Activated CD4-positive, alpha-beta T cell treated with anti-CD3 and anti-CD28 coated beads, Interleukin-2, amount 10 ng/mL, durations not matched to agents 24 days and 14 days (primary cell): ENCODE data around the gene RAB11B. TPM values are rescaled to one million over a fixed set of nuclear protein-coding genes. Genes with fewer than 3 reads are reported as not detected.
"Not testable (repeated sequence)": the region's sequence is repeated elsewhere in the genome, so short reads cannot be mapped to it uniquely, and the experiment has no call there.

ENCODE experiments used
- DNase-seq: peaks from one replicate; pipeline ENCODE4 v3.0.0; 2022
- H3K27ac Mint-ChIP-seq: one replicate; pipeline ENCODE4 v1.8.0; 2022; ENCODE audit warnings: mild to moderate bottlenecking, mixed read lengths
- H3K27me3 Mint-ChIP-seq: one replicate; pipeline ENCODE4 v1.8.0; 2022; ENCODE audit warnings: mixed read lengths
- H3K36me3 Mint-ChIP-seq: one replicate; pipeline ENCODE4 v1.8.0; 2022; ENCODE audit warnings: low read depth, mild to moderate bottlenecking, mixed read lengths
- H3K4me1 Mint-ChIP-seq: one replicate; pipeline ENCODE4 v1.8.0; 2021; ENCODE audit warnings: mixed read lengths
- H3K4me3 Mint-ChIP-seq: one replicate; pipeline ENCODE4 v1.8.0; 2022; ENCODE audit warnings: mild to moderate bottlenecking, moderate library complexity, mixed read lengths
- H3K9me3 Mint-ChIP-seq: one replicate; pipeline ENCODE4 v1.8.0; 2021; ENCODE audit warnings: mixed read lengths
- intact Hi-C: fragments of 100-400 bp; cut with micrococcal nuclease; formaldehyde crosslinking; loops from one replicate; pipeline ENCODE4 v1.15.1; 2023
- total RNA-seq: library from RNA; stranded (reverse); gene quantifications from 2 replicates; pipeline ENCODE4 v1.2.3, GENCODE V29; 2022

The RAB11B gene
- total RNA-seq, 1 donor from 2014 or later: 74.0 TPM

DNA sequence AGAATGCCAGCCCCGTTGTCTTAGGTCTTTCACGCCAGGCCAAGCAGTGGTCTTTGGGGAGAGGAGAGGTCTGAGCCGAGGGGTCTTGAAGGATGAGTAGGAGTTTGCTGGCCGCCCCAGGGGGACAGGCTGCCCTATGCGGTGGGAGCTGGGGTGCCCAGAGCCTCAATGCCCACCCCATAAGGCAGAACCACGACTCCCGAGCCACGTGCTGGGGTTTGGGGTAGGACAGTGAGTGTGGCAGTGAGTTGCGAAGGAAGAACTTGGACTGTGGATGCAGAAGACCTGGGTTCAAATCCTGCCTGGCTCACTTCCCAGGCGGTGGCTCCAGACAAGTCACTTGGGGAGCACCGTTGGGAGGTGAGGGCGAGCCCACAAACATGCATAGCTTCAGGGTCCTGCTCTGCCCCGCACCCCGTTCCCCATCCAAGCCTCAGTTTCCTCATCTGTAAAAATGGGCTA, 5.5 kb downstream of the RAB11B start:
- DNase-seq: no peak
- H3K4me3 Mint-ChIP-seq: no peak overlapping the region
- intact Hi-C loops: loop anchor here (1.0 kb wide), 1 partner anchor 41 kb away; no protein-coding TSS in a partner anchor
- peaks cover 22% of the 10 kb centered on the region for H3K4me1 Mint-ChIP-seq
- no peaks in the 10 kb centered on the region for H3K9me3 Mint-ChIP-seq
- no peaks in the 10 kb centered on the region for H3K27me3 Mint-ChIP-seq
- peaks cover 16% of the 10 kb centered on the region for H3K36me3 Mint-ChIP-seq
- no peak overlapping the region for H3K27ac Mint-ChIP-seq

DNA sequence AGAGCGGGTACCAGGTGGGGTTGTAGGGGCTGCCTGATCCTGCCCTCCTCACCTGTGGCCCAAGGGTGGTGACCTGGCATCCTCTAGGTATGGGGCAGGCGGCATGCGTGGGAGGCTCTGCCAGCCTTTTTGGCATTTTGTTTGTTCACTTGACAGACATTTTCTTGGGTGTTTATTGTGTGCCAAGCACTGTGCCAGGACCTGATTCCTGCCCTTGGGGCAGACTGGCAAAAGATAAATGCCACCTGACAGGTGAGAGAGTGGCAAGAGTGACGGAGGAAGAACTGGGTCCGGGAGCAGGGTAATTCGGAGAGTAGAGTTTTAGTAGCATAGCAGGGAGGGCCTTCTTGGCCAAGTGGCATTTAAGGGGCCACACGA, 6.0 kb downstream of the RAB11B start:
- Mint-ChIP-seq H3K36me3 (peaks cover 16% of the 10 kb centered on the region), H3K4me1 (peaks cover 18% of the 10 kb centered on the region), H3K9me3 (no peaks in the 10 kb centered on the region), H3K27me3 (no peaks in the 10 kb centered on the region), H3K27ac (peak overlapping the region; percentile 11), H3K4me3 (no peak overlapping the region)
- no peak for DNase-seq
- intact Hi-C loops: loop anchor here (1.0 kb wide), 1 partner anchor 42 kb away; no protein-coding TSS in a partner anchor

DNA sequence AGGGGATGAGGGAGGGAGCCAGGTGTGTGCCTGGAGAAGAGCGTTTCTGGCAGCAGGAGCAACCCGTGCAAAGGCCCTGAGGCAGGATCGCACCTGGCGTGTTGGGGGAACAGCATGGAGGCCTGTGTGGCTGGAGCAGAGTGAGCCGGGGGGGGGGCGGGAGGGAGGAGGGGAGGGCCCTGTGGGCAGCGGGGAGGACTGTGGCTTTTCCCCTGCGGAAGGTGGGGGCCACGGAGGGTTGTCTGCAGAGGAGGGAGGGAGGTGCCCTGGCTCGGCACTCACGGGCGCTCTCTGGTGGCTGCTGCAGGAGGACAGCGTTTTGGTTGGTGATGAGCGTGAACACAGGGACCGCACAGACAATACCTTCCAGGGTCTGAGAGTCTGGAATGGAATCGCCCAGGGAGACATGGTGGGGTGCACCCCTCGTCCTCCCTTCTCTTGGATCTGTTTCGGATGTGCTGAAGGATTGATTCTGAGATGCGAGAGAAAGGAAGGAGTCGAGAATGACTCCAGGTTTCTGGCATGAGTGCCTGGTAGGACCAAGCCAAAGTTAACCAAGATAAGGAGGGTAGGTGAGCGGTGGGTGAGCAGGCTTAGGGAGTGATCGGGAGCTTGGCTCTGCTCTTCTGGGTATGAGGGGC, 6.5 kb downstream of the RAB11B start:
- intact Hi-C loops: loop anchor here (1.0 kb wide), 1 partner anchor 42 kb away; no protein-coding TSS in a partner anchor
- H3K4me3 Mint-ChIP-seq: no peak overlapping the region
- H3K27ac Mint-ChIP-seq: no peak overlapping the region

DNA sequence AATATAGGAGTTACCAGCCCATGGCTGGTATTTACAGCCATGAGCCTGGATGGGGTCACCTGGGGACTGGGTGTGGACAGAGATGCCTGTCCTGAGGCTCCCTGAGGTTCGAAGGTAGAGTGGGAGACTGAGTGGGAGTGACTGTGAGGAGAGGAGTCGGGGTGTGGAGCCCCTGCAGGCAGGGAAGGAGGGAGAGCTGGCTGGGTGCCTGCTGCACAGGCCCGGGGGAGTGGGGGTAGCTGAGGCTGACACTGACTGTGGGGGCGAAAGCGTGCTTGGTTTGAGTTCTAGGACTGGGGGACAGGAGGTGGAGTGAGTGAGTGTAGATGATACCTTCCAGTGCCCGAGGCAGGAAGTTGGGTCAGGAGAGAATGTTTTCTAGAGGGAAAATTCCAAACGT, 7.1 kb downstream of the RAB11B start:
- intact Hi-C loops: no loop called here
- Mint-ChIP-seq H3K36me3 (peaks cover 19% of the 10 kb centered on the region), H3K27me3 (no peaks in the 10 kb centered on the region), H3K4me3 (no peak overlapping the region), H3K9me3 (no peaks in the 10 kb centered on the region), H3K4me1 (peaks cover 15% of the 10 kb centered on the region), H3K27ac (peak overlapping the region; percentile 52)
- no peak for DNase-seq

More for the DNA sequence above, 6.5 kb downstream of the RAB11B start:
- H3K36me3 Mint-ChIP-seq: peaks cover 17% of the 10 kb centered on the region
- no peaks in the 10 kb centered on the region for H3K9me3 Mint-ChIP-seq
- DNase-seq: peak; percentile 91
- peaks cover 16% of the 10 kb centered on the region for H3K4me1 Mint-ChIP-seq
- no peaks in the 10 kb centered on the region for H3K27me3 Mint-ChIP-seq

DNA sequence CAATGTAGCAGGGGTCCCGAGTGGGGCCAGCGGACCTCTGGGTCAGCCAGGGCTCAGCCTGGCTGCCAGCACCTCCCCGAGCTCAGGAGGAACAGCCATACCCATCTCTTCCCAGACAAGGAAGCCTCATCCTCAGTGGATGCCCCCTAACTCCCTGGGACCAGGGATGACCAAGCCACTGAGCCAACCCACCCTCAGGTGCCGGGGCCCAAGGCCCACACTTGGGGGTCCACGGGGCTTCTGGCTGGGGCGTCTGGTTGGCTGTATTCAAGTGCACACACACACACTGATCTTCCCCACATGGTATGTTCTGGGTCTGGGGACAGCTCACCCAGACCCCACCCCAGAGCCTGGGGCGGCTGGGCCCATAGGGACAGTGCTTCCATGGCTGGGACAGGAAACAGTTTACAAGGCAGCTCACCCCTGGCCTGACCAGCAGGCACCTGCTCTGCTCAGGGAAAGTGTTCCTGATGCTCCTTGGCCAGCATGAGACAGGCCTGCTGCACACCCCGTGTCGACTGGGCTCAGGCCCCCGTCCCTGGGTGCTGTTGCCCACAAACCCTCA, 7.7 kb downstream of the RAB11B start:
- peaks cover 19% of the 10 kb centered on the region for H3K36me3 Mint-ChIP-seq
- no peaks in the 10 kb centered on the region for H3K27me3 Mint-ChIP-seq
- intact Hi-C loops: no loop called here
- H3K4me1 Mint-ChIP-seq: peaks cover 15% of the 10 kb centered on the region
- H3K9me3 Mint-ChIP-seq: no peaks in the 10 kb centered on the region
- DNase-seq: no peak
- no peak overlapping the region for H3K27ac Mint-ChIP-seq
- H3K4me3 Mint-ChIP-seq: no peak overlapping the region

DNA sequence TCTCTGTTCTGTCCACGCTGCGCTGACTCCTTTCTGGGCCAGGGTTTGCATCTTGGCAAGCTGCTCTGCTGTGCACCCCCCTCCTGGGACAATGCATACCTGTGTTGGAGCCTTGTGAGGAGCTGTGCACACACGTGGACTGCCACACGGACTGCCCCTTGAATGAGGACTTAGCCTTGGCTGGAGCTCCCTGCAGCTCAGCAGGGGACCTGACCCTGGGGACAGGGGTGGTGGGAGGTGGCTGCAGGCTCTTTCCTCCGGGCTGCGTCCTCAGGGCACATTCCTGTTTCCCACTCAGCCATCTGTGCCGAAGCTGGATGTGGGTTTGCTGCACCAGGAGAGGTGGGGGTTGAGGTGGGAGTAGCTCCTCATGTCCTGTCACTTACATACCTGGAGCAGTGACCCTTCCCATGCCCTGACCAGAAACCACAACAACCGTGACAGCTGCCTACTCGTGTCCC, 8.2 kb downstream of the RAB11B start:
- Mint-ChIP-seq H3K27ac (no peak overlapping the region), H3K9me3 (no peaks in the 10 kb centered on the region), H3K36me3 (peaks cover 18% of the 10 kb centered on the region), H3K4me3 (no peak overlapping the region), H3K27me3 (no peaks in the 10 kb centered on the region), H3K4me1 (peaks cover 12% of the 10 kb centered on the region)
- intact Hi-C loops: no loop called here
- DNase-seq: no peak

DNA sequence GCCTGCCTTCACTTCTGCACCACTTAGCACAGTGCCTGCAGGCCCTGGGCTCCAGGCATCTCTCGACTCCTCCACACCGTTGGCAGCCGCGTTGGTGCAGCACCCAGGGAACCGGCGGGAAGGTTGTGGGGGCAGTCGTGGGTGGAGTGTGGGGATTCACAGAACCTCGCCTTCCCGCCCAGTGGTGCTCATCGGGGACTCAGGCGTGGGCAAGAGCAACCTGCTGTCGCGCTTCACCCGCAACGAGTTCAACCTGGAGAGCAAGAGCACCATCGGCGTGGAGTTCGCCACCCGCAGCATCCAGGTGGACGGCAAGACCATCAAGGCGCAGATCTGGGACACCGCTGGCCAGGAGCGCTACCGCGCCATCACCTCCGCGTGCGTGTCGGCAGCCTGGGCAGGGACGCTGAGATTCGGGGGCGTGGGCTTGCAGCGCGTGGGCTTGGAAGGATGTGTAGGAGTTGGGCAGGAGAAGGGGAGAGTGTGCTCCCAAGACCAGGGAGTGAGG, 9.6 kb downstream of the RAB11B start:
- intact Hi-C loops: no loop called here
- H3K4me3 Mint-ChIP-seq: no peak overlapping the region
- H3K9me3 Mint-ChIP-seq: no peaks in the 10 kb centered on the region
- H3K4me1 Mint-ChIP-seq: peaks cover 12% of the 10 kb centered on the region
- DNase-seq: no peak
- H3K27ac Mint-ChIP-seq: no peak overlapping the region
- H3K36me3 Mint-ChIP-seq: peaks cover 22% of the 10 kb centered on the region
- no peaks in the 10 kb centered on the region for H3K27me3 Mint-ChIP-seq

DNA sequence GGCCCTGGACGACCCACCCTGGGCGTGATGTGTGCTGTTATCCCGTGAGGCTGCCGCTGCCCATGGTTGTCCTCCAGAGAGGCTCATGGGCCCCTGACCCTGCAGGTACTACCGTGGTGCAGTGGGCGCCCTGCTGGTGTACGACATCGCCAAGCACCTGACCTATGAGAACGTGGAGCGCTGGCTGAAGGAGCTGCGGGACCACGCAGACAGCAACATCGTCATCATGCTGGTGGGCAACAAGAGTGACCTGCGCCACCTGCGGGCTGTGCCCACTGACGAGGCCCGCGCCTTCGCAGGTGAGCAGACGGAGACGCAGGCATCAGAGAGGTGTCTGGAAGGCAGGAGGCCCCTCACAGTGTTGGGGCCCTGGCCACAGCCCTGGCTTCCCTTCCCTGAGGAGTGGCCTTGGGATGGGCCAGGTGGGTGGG, 11.8 kb downstream of the RAB11B start:
- H3K4me1 Mint-ChIP-seq: peaks cover 4% of the 10 kb centered on the region
- intact Hi-C loops: no loop called here
- no peaks in the 10 kb centered on the region for H3K27me3 Mint-ChIP-seq
- no peaks in the 10 kb centered on the region for H3K9me3 Mint-ChIP-seq
- no peak overlapping the region for H3K27ac Mint-ChIP-seq
- H3K36me3 Mint-ChIP-seq: peaks cover 22% of the 10 kb centered on the region
- no peak overlapping the region for H3K4me3 Mint-ChIP-seq
- DNase-seq: no peak

DNA sequence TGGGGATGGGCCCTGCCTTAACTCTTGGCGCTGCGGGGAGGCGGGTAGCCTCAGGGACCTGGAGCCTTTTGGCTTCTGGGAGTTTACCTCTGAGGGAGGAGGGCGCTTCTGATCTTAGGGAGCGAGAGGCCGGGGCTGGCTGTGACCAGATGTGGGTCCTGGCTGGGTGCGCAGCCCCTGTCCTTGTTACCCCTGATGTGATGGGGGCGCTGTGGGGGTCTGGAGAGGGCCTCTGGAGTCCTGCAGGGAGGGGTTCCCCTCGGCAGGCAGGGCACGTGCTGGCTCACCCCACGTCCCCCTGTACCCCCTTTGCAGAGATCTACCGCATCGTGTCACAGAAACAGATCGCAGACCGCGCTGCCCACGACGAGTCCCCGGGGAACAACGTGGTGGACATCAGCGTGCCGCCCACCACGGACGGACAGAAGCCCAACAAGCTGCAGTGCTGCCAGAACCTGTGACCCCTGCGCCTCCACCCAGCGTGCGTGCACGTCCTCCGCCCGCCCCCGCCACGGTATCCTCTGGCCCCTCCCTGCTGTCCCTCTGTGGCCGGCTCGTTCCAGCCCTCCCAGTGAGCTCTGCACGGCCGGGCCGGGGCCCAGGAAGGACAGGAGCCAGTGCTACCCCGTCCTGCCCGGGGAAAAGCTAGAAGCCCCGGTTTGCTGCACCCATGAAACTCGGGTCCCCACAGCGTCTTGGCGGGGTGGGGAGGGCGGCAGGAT, 13.1 kb downstream of the RAB11B start:
- H3K36me3 Mint-ChIP-seq: peaks cover 22% of the 10 kb centered on the region
- no peak for DNase-seq
- H3K27ac Mint-ChIP-seq: no peak overlapping the region
- intact Hi-C loops: no loop called here
- H3K4me3 Mint-ChIP-seq: no peak overlapping the region
- H3K9me3 Mint-ChIP-seq: no peaks in the 10 kb centered on the region
- no peaks in the 10 kb centered on the region for H3K4me1 Mint-ChIP-seq
- H3K27me3 Mint-ChIP-seq: no peaks in the 10 kb centered on the region

DNA sequence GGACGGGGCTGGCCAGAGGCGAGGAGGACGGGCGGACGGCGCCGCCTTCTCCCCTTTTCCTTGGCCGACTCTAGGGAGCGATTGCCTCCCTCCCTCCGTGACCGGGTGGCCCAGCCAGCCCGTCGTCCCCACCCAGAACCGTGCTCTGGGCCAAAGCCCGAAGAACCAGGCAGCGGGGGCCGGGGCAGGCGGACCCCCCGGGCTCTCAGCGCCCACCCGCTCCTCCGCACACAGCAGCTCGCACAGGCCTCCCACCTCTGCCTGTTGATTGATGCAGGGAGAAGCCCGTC, 13.6 kb downstream of the RAB11B start:
- no peaks in the 10 kb centered on the region for H3K9me3 Mint-ChIP-seq
- no peaks in the 10 kb centered on the region for H3K4me1 Mint-ChIP-seq
- peaks cover 22% of the 10 kb centered on the region for H3K36me3 Mint-ChIP-seq
- no peak overlapping the region for H3K27ac Mint-ChIP-seq
- no peak for DNase-seq
- intact Hi-C loops: no loop called here
- no peaks in the 10 kb centered on the region for H3K27me3 Mint-ChIP-seq
- no peak overlapping the region for H3K4me3 Mint-ChIP-seq

DNA sequence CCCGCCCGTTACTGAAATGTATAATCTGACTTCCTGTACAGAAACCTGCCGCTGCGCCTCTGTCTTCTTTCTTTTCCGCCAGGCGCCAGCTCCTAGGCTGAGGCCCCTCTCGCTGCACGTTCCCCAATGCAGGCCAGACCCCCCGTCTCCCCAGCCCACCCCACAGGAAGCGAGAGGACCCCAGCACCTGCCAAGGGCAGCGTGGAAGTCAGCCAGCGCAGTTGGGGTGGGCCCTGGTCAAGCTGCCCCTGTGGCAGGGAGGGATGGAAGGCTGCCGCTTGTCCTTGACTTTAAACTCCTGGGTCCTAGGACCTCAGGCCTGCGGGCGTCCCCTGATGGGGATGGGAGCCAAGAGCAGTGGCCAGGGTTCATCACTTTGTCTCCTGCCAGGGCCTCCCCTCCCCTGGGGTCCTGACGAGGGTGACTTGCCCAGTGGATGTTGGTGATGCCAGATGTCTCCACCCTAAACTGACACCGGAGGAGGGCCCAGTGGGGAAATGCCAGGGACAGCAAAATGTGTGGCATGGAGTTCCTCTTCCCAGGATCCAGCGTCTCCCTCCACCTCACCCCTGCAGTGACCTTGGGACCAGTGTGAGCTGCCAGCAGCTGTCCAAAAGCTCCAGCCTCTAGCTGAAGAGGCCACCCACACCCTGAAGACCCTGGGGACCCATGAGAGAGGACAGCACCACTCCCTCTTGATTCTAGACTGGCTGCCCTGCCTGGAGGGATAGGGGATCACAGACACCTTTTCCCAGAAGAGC, 14.4 kb downstream of the RAB11B start:
- DNase-seq: no peak
- Mint-ChIP-seq H3K9me3 (no peaks in the 10 kb centered on the region), H3K4me1 (no peaks in the 10 kb centered on the region), H3K4me3 (no peak overlapping the region), H3K27ac (no peak overlapping the region), H3K36me3 (peaks cover 22% of the 10 kb centered on the region), H3K27me3 (no peaks in the 10 kb centered on the region)
- intact Hi-C loops: no loop called here

DNA sequence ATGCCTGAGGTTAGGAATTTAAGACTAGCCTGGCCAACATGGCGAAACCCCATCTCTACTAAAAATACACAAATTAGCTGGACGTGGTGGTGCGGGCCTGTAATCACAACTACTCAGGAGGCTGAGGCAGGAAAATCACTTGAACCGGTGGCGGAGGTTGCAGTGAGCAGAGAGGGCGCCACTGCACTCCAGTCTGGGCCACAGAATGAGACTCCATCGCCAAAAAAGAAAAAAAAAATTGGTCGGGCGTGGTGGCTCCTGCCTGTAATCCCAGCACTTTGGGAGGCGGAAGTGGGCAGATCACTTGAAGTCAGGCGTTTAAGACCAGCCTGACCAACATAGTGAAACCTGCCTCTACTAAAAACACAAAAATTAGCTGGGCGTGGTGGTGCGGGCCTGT, 20.6 kb downstream of the RAB11B start:
- H3K27me3 Mint-ChIP-seq, H3K4me1 Mint-ChIP-seq, H3K9me3 Mint-ChIP-seq, H3K4me3 Mint-ChIP-seq, intact Hi-C loops, H3K36me3 Mint-ChIP-seq, DNase-seq, H3K27ac Mint-ChIP-seq: not testable (repeated sequence)

DNA sequence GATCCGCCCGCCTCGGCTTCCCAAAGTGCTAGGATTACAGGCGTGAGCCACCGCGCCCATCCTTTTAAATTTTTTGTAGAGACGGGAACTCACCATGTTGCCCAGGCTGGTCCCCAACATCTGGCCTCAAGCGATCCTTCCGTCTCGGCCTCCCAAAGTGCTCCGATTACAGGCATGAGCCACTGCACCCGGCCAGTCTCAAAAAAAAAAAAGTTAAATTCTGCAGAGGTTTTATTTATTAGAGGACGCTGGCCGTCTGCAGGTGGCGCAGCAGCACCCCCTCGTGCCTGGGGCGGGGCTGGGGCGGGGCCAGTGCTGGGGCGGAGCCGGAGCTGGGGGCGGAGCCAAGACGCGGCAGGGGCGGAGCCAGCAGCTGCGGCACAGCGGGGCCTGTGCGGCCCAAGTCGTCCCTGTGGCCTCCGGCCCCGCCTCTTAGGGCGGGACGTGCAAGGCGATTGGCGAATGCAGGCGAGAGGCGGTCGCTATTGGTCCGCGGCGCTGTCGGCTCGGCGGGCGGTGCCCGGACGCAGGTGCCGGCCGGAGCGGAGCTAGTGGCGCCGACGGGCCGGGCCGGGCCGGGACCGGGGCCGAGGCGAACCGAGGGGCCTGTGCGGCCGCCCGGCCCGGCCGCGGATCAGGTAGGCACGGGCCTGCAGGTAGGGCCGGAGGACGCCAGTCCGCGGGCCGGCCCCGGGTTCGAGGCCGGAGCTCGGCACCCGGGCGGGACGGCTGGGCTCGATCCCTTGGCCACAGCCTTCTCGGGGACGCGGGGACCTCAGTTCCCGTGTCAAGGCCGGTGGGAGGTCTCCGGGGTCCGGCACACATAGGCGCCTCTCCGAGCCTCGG, 22.8 kb downstream of the RAB11B start, which contains the start of gene MARCHF2:
TSS of gene MARCHF2 (plus strand) at position 523 of the 846 bp plus-strand sequence. CDS start 8,536 bp downstream, outside the sequence.
- Mint-ChIP-seq H3K27ac (peak within 1 kb of the TSS; percentile 29), H3K36me3 (no peaks in the 10 kb centered on the region), H3K9me3 (no peaks in the 10 kb centered on the region), H3K27me3 (no peaks in the 10 kb centered on the region), H3K4me1 (peaks cover 8% of the 10 kb centered on the region), H3K4me3 (peak within 1 kb of the TSS; percentile 52)
- intact Hi-C loops: loop anchor here (1.0 to 2.0 kb wide), 4 partner anchors 23 to 166 kb away; partner anchors contain the start of genes HNRNPM and RAB11B
- peak; percentile 99 for DNase-seq
